ENCODE data around the gene ALX3.

Gene ALX3

GRCh38 chr1:110059133-110059863 is 11.2 kb downstream of the ALX3 start:
- H3K4me3 ChIP-seq (ENCODE audit: low read depth, low read length), result no peak overlapping the region
- TF ChIP-seq, protein P1, sequence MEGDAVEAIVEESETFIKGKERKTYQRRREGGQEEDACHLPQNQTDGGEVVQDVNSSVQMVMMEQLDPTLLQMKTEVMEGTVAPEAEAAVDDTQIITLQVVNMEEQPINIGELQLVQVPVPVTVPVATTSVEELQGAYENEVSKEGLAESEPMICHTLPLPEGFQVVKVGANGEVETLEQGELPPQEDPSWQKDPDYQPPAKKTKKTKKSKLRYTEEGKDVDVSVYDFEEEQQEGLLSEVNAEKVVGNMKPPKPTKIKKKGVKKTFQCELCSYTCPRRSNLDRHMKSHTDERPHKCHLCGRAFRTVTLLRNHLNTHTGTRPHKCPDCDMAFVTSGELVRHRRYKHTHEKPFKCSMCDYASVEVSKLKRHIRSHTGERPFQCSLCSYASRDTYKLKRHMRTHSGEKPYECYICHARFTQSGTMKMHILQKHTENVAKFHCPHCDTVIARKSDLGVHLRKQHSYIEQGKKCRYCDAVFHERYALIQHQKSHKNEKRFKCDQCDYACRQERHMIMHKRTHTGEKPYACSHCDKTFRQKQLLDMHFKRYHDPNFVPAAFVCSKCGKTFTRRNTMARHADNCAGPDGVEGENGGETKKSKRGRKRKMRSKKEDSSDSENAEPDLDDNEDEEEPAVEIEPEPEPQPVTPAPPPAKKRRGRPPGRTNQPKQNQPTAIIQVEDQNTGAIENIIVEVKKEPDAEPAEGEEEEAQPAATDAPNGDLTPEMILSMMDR (IDR thresholded peaks at IDR 0.05; ENCODE audit: borderline replicate concordance, insufficient read depth, low read depth, low read length), result no peak

DNA sequence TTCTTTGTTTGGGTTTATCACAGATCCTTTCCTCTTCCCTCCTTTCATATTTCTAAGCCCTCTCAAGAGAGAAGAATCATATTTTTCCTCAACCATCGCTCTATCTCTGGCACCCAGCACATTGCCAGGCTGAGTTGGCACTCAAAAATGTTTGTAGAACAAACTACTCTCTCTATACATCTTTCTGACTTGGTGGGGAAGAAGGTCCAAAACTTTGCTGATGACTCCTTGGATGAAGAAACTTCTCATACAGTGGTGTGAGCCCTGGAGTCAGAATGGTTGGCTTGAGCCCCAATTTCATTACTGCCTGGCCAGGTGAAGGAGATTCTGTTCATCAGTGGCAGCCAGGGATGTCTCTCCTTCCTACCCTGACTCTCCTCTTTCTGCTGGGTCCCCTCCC is 11.9 kb downstream of the ALX3 start:
- TF ChIP-seq, protein P1 (IDR thresholded peaks at IDR 0.05; ENCODE audit: borderline replicate concordance, insufficient read depth, low read depth, low read length), result no peak
- H3K4me3 ChIP-seq (ENCODE audit: low read depth, low read length), result no peak overlapping the region

- TF ChIP-seq, protein P1 (IDR thresholded peaks at IDR 0.05; ENCODE audit: borderline replicate concordance, insufficient read depth, low read depth, low read length), result no peak
- no peak overlapping the region for H3K4me3 ChIP-seq (ENCODE audit: low read depth, low read length)
Measured at GRCh38 chr1:110057963-110058518, 12.4 kb downstream of the ALX3 start.

GRCh38 chr1:110056776-110057175 is 13.7 kb downstream of the ALX3 start:
- H3K4me3 ChIP-seq (ENCODE audit: low read depth, low read length), result no peak overlapping the region
- TF ChIP-seq, protein P1 (IDR thresholded peaks at IDR 0.05; ENCODE audit: borderline replicate concordance, insufficient read depth, low read depth, low read length), result no peak

GRCh38 chr1:110056285-110056683 is 14.2 kb downstream of the ALX3 start:
- H3K4me3 ChIP-seq (ENCODE audit: low read depth, low read length), result no peak overlapping the region
- TF ChIP-seq, protein P1 (IDR thresholded peaks at IDR 0.05; ENCODE audit: borderline replicate concordance, insufficient read depth, low read depth, low read length), result no peak

DNA sequence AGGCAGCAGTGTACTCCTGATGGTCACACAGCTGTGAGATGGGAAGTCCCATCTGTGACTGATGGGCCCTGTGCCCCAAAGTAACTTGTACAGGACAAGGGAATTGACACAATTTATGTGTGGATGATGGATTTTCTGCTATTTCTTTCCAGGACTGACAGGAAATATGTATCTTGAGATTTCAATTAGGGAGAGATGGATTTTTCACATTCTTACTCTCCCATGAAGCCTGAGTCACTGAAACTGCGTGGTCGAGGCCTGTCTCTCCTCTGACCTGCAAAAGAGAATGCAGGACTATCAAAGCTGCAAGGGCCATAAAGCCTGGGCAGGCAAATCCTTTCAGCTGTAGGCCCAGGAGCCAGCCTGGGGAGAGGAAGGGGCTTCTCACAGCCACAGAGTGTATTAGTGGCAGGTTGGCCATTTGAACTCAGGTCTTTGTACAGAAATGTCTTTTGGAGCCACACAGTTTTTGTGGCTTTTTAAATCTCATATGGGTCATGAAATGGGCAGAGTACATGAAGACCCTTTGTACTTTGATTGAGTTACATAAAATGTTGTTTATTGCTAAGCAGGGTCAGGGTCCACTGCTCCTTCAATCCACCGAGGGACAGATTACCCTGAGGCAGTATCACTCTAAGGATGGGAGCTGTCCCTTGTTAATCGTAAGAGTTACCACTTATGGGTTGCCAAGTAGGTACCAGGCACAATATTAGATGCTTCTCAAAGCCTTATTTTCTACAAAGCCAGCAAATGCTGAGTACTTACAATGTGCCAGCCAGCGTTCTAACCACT is 14.8 kb downstream of the ALX3 start:
- TF ChIP-seq, protein P1 (IDR thresholded peaks at IDR 0.05; ENCODE audit: borderline replicate concordance, insufficient read depth, low read depth, low read length), result no peak
- no peak overlapping the region for H3K4me3 ChIP-seq (ENCODE audit: low read depth, low read length)

Data from GM12875 (cell line).